Keratinocyte (primary cell): Measurements from ENCODE around the gene SLC51A. TPM values are rescaled to one million over a fixed set of nuclear protein-coding genes. Genes with fewer than 3 reads are reported as not detected.

Experiments used
- DNase-seq: peaks from one replicate; pipeline ENCODE4 v3.0.0-alpha.2; 2011; ENCODE audit warnings: low read depth, missing footprints, low spot score
- FAIRE-seq: peaks from 2 replicates; lab custom pipeline; 2011; peaks lifted over from hg19 to GRCh38; lab: Jason Lieb, UNC
- H2AFZ ChIP-seq: 2 replicates; pipeline ENCODE4 v1.6.0; 2012; ENCODE audit warnings: low read length, control low read depth, inconsistent platforms; ENCODE audit not compliant: control insufficient read depth
- H3K27ac ChIP-seq: 2 replicates; pipeline ENCODE4 v1.5.1; 2011; ENCODE audit warnings: low read length; ENCODE audit not compliant: control insufficient read depth, insufficient read depth
- H3K27me3 ChIP-seq: 3 replicates; pipeline ENCODE4 v1.6.0; 2011; ENCODE audit warnings: low read length; ENCODE audit not compliant: control insufficient read depth, insufficient read depth; ENCODE audit errors: extremely low read depth
- H3K36me3 ChIP-seq, 2 experiments: 2 replicates in 1 of 2; 3 replicates in 1 of 2; pipeline ENCODE4 v1.5.1; 2011; ENCODE audit warnings: low read length in 2 of 2, mild to moderate bottlenecking in 1 of 2; ENCODE audit not compliant: control insufficient read depth in 2 of 2, insufficient read depth in 2 of 2; ENCODE audit errors: extremely low read depth in 1 of 2
- H3K4me1 ChIP-seq: 3 replicates; pipeline ENCODE4 v1.5.1; 2011; ENCODE audit warnings: low read length; ENCODE audit not compliant: control insufficient read depth, insufficient read depth; ENCODE audit errors: extremely low read depth
- H3K4me2 ChIP-seq: 3 replicates; pipeline ENCODE4 v1.6.0; 2011; ENCODE audit warnings: low read depth, low read length; ENCODE audit not compliant: control insufficient read depth, insufficient read depth; ENCODE audit errors: extremely low read depth
- H3K4me3 ChIP-seq, 3 experiments: fragments of 200-600 bp in 1 of 3; sonication (generic) in 1 of 3; 2 replicates in 2 of 3; 3 replicates in 1 of 3; pipeline ENCODE4 v1.5.1; 2011 to 2016; ENCODE audit warnings: low read length in 3 of 3, mild to moderate bottlenecking in 3 of 3, control low read depth in 2 of 3, inconsistent platforms in 1 of 3, low read depth in 1 of 3, mixed read lengths in 1 of 3, mixed run types in 1 of 3, moderate library complexity in 1 of 3; ENCODE audit not compliant: control insufficient read depth in 2 of 3, insufficient read depth in 2 of 3; ENCODE audit errors: extremely low read depth in 1 of 3
- H3K79me2 ChIP-seq: 2 replicates; pipeline ENCODE4 v1.6.0; 2012; ENCODE audit warnings: low read length; ENCODE audit not compliant: control insufficient read depth, insufficient read depth
- H3K9ac ChIP-seq: 3 replicates; pipeline ENCODE4 v1.6.0; 2011; ENCODE audit warnings: low read length; ENCODE audit not compliant: control insufficient read depth, insufficient read depth; ENCODE audit errors: extremely low read depth
- H3K9me1 ChIP-seq: 3 replicates; pipeline ENCODE4 v1.6.0; 2011; ENCODE audit warnings: low read length; ENCODE audit not compliant: control insufficient read depth, insufficient read depth; ENCODE audit errors: extremely low read depth
- H3K9me3 ChIP-seq: 2 replicates; pipeline ENCODE4 v1.5.1; 2012; ENCODE audit warnings: low read depth, low read length; ENCODE audit not compliant: control insufficient read depth
- H4K20me1 ChIP-seq: 3 replicates; pipeline ENCODE4 v1.6.0; 2011; ENCODE audit warnings: low read length; ENCODE audit not compliant: control insufficient read depth, insufficient read depth; ENCODE audit errors: extremely low read depth
- CTCF ChIP-seq, 3 experiments: IDR thresholded peaks in 1 of 3; conservative IDR thresholded peaks in 1 of 3; optimal IDR thresholded peaks in 1 of 3; 2 replicates in 2 of 3; 3 replicates in 1 of 3; pipeline versions ENCODE3 to v1.5.1; 2011; ENCODE audit warnings: low read length in 3 of 3, mild to moderate bottlenecking in 3 of 3, moderate library complexity in 2 of 3, control low read depth in 1 of 3, inconsistent platforms in 1 of 3; ENCODE audit not compliant: insufficient read depth in 2 of 3; ENCODE audit errors: extremely low read depth in 1 of 3
- EZH2 ChIP-seq: IDR thresholded peaks from one replicate; pipeline ENCODE4 v1.6.1; 2012; ENCODE audit warnings: inconsistent platforms, mild to moderate bottlenecking, low read length, moderate library complexity
- dilution Hi-C: fragments of 300-500 bp; cut with MboI; formaldehyde crosslinking; loops from one replicate; pipeline ENCODE4 v1.7.0; 2020; ENCODE audit warnings: low sequenced_read_pairs; ENCODE audit not compliant: extremely low pct_ligation_motif_present
- polyA plus RNA-seq, 5 experiments: library from polyadenylated mRNA; depleted of rRNA in 3 of 5; stranded (reverse) in 3 of 5; stranded (forward) in 1 of 5; unstranded in 1 of 5; fragments of >200 nt; gene quantifications; 1 replicate in 1 of 5; 2 replicates in 3 of 5; 3 replicates in 1 of 5; pipeline versions ENCODE4 v1.2.1 to v1.2.3, GENCODE V29; 2011 to 2012; ENCODE audit warnings: missing spikeins in 2 of 5, low read depth in 1 of 5, low replicate concordance in 1 of 5

SLC51A gene
- polyA plus RNA-seq, 1 donor (not counting 4 experiments of a cell fraction or from before 2014, with no cell fraction given) = not detected

DNA sequence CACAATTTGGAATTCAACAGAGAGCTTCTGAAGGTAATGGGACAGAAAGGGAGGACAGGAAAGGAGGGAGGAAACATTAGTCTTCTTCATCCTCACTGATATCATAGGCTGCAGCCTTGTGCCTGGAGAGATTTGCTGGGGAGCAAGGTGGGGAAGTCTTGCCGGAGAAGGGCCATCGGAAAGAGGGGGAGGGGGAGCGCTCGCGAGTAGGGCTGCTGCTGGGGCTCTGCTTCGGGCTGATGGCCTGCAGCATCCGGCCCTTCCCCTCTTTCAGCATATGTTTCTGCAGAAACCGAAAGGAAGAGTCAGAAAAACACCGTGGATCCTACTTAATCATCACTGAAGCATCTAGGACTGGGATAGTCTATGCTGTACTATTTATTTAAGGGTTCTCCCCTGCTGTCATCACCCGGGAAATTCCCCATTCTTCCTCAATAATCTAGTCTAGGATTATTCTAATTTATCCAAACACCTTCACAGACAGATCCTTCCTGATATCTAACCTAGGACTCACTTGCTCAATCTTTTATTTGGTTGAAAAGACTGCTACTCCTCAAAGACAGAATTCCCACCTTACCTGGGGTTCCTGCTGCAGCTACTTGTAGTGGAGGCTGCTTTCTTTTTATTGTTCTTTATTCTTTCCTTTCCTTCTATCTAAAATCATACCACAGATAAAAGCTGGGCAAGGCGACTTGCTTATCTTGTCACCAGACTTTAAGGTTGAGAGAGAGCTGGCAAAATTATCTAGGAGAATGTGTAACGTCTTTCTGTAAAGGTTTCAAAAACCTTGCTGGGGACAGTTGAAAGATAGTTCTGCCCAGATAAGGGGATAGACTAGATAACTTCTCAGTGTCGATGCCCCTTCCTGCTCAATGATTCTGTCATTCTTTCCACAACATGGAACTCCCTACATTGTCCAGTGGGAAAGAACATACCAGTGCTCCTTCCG lies 22.6 kb downstream of the SLC51A start:
- Histone ChIP-seq H3K9ac (no peak overlapping the region), H4K20me1 (no peaks in the 10 kb centered on the region), H3K9me3 (no peaks in the 10 kb centered on the region), H3K27ac (no peak overlapping the region), H3K4me1 (no peaks in the 10 kb centered on the region), H3K79me2 (no peaks in the 10 kb centered on the region), H3K36me3 (peaks cover 36 to 41% of the 10 kb centered on the region in 2 experiments), H2AFZ (no peak overlapping the region), H3K27me3 (no peaks in the 10 kb centered on the region), H3K4me3 (no peak overlapping the region), H3K9me1 (no peaks in the 10 kb centered on the region), H3K4me2 (no peak overlapping the region)
- FAIRE-seq (no peak), DNase-seq (no peak)
- dilution Hi-C loops = no loop called here
- TF ChIP-seq CTCF (optimal IDR thresholded peaks at IDR 0.05 in 1 of 3, IDR thresholded peaks at IDR 0.05 in 1 of 3, conservative IDR thresholded peaks at IDR 0.05 in 1 of 3; ENCODE audit: extremely low read depth in 1 of 3, insufficient read depth in 2 of 3, low read length in 3 of 3) (no peak), EZH2 (no peak)

DNA sequence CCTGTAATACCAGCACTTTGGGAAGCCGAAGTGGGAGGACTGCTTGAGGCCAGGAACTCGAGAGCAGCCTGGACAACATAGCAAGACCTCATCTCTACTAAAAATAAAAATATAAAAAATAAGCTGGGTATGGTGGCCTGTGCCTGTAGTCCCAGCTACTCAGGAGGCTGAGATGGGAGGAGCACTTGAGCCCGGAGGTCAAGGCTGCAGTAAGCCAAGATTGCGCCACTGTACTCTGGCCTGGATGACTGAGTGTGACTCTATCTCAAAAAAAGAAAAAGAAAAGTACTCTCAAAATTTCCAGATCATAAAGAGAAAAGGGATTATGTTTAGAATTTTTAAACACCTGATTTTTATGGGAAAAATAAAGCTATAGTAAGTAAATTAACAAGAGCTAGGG lies 24.1 kb downstream of the SLC51A start:
- FAIRE-seq (no peak), DNase-seq (no peak)
- Histone ChIP-seq H3K27ac (no peak overlapping the region), H3K4me3 (no peak overlapping the region), H3K4me2 (no peak overlapping the region), H3K27me3 (no peaks in the 10 kb centered on the region), H3K9me3 (no peaks in the 10 kb centered on the region), H3K9me1 (no peaks in the 10 kb centered on the region), H3K9ac (no peak overlapping the region), H3K4me1 (no peaks in the 10 kb centered on the region), H2AFZ (no peak overlapping the region), H3K79me2 (no peaks in the 10 kb centered on the region), H4K20me1 (no peaks in the 10 kb centered on the region), H3K36me3 (peaks cover 38 to 41% of the 10 kb centered on the region in 2 experiments)
- dilution Hi-C loops = no loop called here
- TF ChIP-seq EZH2 = no peak
- TF ChIP-seq CTCF (optimal IDR thresholded peaks at IDR 0.05 in 1 of 3, IDR thresholded peaks at IDR 0.05 in 1 of 3, conservative IDR thresholded peaks at IDR 0.05 in 1 of 3; ENCODE audit: extremely low read depth in 1 of 3, insufficient read depth in 2 of 3, low read length in 3 of 3) = no peak
